ENCODE results near the gene CEP112.
A peak's percentile ranks its signal among the peaks of the same experiment; 100 is the strongest.

The CEP112 gene

GRCh38 chr17:66191593-66192377 lies at the start of gene CEP112:
Gene CEP112 (minus strand): TSS chr17:66192133.
- DNase-seq (ENCODE audit: low read depth in 2 of 2) = peak; percentile 83 to 88

DNA sequence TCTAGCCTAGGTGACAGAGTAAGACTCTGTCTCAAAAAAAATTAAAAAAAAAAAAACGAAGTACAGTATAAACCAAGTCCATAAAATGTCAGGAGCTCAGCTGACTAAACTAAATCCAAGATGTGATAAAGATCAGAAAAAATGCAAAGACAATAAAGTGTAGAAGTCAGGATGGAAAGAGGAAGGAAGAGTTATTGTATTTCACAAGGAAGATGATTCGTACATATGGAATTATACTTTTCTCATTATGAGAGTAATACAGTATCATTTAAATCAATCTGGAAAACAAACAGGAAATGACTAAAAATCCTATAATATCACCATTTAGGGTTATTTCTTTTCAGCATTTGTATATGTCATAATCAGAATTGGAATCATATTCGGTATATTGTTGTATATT lies 48.7 kb upstream of the CEP112 start:
- no peak for DNase-seq (ENCODE audit: low read depth in 2 of 2)

DNA sequence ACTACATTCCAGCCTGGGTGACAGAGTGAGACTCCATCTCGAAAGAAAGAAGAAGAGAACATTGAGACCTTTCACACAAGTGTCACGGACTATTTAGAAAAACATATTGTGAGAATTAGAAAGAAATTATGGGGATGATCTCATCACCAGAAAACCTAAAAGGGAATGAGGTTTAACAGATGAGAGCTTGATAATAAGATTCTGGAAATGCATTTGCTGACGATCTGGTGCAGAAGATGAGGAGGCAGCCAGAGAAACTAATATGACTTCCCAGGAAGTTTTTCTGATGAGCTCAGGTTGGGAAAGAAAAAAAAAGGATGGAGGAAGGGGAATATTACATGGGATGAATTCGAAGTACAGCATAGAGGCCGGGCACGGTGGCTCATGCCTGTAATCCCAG lies 48.1 kb upstream of the CEP112 start:
- DNase-seq (ENCODE audit: low read depth in 2 of 2) = no peak

- no peak for DNase-seq (ENCODE audit: low read depth in 2 of 2)
Measured at GRCh38 chr17:66235377-66235994, 43.6 kb upstream of the CEP112 start.

- DNase-seq (ENCODE audit: low read depth in 2 of 2) = no peak
Measured at GRCh38 chr17:66234611-66235010, 42.7 kb upstream of the CEP112 start.

- no peak for DNase-seq (ENCODE audit: low read depth in 2 of 2)
Measured at GRCh38 chr17:66233023-66233753, 41.3 kb upstream of the CEP112 start.

DNA sequence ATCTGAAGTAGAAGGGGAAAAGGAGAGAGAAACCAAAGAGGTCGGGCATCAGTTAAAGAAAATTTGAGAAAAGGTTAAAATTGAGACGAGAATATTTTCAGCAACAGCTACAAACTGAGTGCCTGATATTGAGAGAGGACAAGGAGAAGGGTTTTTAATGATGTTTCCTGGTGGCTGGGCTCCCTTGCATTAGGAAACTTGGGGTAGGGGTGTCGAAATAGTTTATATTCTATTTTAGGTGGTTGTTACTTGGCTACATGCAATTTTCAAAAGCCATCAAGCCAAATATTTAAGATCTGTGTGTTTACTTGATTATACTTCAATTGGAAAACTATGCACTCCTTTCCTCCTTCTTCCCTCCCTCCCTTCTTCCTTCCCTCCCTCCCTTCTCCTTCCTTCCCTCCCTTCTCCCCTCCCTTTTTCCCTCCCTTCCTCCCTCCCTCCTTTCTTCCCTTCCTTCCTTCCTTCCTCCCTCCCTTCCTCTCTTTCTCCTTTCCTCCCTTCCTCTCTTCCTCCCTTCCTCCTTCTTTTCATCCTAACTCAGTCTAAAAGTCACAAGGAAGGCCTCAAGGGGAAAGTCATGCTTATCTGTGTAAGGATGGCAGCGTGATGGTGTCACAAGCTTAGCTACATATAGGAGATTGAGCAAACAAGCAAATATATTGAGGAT lies 39.1 kb upstream of the CEP112 start:
- DNase-seq (ENCODE audit: low read depth in 2 of 2) = no peak

- no peak for DNase-seq (ENCODE audit: low read depth in 2 of 2)
Measured at GRCh38 chr17:66229783-66230538, 38.0 kb upstream of the CEP112 start.

DNA sequence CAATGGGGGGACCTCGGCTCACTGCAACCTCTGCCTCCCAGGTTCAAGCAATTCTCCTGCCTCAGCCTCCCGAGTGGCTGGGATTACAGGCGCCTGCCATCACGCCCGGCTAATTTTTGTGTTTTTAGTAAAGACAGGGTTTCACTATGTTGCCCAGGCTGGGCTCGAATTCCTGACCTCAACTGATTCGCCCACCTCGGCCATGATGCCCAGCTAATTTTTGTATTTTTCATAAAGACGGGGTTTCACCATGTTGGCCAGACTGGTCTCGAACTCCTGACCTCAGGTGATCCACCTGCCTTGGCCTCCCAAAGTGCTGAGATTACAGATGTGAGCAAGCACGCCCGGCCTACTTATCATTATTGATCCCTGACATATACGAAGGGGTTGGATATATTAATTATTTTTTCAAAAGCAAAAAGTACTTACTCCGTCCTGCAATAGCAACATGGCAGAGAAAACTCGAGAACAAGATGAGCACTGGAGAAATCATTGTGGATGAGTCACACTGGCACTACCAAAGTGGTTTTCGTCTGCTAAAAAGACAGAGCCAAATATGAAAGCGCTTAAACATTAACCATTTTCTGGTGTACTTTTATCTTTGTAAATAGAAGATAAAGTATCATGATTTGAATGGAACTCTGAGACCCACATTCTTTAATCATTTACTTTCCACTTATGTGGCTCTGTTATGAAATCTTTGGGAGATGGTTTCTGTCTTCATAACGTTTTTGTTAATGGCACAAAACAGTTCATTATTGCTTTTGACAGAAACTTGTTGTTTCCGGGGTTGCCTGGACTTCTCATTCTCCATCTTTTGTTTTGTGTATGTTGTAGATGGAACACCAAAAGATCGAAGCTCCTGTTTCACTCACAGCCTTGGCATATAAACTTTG lies 37.2 kb upstream of the CEP112 start, which contains the start of gene APOH:
Gene APOH (minus strand): TSS at position 529 of the 896 bp plus-strand sequence. CDS start 36 bp downstream, at position 493.
- DNase-seq (ENCODE audit: low read depth in 2 of 2) = no peak

DNA sequence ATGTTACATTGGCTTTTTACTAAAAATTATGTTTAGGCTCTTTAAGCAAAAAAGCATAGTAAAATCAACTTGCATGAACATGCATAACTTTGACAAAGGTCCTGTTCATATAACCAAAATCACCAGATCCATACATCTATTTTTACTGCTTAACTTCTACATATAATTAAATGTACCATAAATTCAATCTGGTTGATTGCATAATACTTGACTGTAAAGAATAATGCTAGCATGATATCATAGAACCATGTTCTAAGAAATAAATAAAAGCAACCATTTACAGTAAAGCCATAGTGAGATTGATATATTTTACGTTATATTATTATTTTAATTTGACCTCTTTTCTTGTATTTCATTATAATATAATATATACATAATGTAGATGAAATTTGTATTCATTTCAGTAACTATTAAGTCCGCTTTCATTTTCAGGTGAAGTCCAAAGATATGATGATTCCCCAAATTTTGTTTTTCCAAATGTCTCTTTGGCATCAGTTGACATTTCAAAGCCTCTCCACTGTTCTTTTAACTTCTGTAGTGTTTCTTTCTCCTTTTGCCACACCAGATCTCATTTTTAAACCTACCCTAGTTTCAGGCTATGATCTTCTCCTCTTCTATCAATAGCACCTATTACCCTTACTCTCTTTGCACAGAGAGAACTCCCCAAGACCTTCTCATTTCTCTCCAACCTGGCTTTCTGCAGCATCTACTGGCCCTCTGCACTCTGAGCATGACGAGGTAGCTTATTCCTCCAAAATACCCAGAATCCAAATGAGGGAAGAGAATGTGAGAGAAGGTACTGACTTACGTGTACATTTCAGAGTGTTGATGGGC lies 35.5 kb upstream of the CEP112 start:
- DNase-seq (ENCODE audit: low read depth in 2 of 2) = no peak

GRCh38 chr17:66222798-66223350 lies 30.9 kb upstream of the CEP112 start:
- no peak for DNase-seq (ENCODE audit: low read depth in 2 of 2)

DNA sequence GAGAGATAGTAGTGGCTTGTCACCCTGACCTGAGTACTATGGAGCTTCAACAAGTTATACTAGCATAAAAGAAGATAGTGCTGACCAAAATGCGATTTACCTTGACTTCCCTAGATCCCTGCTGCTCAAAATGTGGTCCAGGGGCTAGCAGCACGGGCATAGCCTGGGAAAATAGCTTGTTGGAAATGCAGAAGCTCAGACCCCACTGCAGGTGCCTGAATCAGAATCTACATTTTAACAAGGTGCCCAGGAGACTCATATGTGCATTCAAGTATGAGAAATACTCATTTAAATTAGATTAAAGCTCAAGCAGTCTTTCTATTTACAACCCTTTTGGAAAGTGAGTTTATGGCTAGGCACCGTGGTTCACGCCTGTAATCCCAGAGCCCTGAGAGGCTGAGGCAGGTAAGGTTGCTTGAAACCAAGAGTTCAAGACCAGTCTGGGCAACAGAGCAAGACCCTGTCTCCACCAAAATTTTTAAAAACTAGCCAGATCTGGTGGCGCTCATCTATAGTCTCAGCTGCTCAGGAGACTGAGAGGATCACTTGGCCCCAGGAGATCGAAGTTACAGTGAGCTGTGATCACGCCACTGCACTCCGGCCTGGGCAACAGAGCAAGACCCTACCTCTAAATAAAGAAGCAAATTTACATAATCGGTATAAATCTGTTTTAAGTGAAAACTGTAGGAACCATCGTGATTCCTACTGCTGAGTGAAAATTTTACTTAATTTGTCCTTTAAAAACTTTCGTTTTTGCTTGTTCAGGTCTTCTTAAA lies 30.0 kb upstream of the CEP112 start:
- no peak for DNase-seq (ENCODE audit: low read depth in 2 of 2)

GRCh38 chr17:66221343-66221742 lies 29.4 kb upstream of the CEP112 start:
- no peak for DNase-seq (ENCODE audit: low read depth in 2 of 2)

- DNase-seq (ENCODE audit: low read depth in 2 of 2) = no peak
Measured at GRCh38 chr17:66220079-66220835, 28.3 kb upstream of the CEP112 start.

DNA sequence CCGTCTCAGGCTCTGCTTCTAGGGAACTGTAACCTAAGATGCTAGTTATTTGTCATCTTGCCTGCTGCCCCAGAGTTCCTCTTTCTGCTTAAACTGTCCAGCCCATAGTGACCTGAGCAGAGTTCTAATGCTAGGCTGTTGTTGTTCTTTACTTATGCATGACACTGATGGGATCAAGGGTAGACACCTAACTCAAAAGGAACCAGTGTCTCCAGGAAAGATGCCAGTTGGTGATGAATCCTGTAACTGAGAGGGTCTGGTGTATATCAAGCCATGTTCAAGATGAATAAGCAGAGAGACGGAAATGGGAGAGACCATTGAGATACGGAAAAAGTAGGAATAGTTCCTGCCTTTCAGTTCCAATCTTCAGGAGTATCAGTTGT lies 23.6 kb upstream of the CEP112 start:
- no peak for DNase-seq (ENCODE audit: low read depth in 2 of 2)

- DNase-seq (ENCODE audit: low read depth in 2 of 2) = no peak
Measured at GRCh38 chr17:66214884-66215528, 23.1 kb upstream of the CEP112 start.

Data from stimulated activated CD8-positive, alpha-beta memory T cell treated with anti-CD3 and anti-CD28 coated beads, Interleukin-15, amount 100 ng/mL, for 48 hours (primary cell).